ENCODE measurements around the gene PSMD12.
"Not testable (repeated sequence)": the region's sequence is repeated elsewhere in the genome, so short reads cannot be mapped to it uniquely, and the experiment has no call there.

The PSMD12 gene

GRCh38 chr17:67366193-67367157 lies at the start of gene PSMD12:
Gene PSMD12 (minus strand): TSS chr17:67366577. CDS start chr17:67366519, 58 bp downstream.
- DNase-seq (ENCODE audit: low spot score): peak; percentile 91

- no peak for DNase-seq (ENCODE audit: low spot score)
Measured at GRCh38 chr17:67415291-67415690, 48.9 kb upstream of the PSMD12 start.

GRCh38 chr17:67414559-67414958 lies 48.2 kb upstream of the PSMD12 start:
- DNase-seq (ENCODE audit: low spot score): no peak

GRCh38 chr17:67414130-67414529 lies 47.8 kb upstream of the PSMD12 start:
- DNase-seq (ENCODE audit: low spot score): no peak

- no peak for DNase-seq (ENCODE audit: low spot score)
Measured at GRCh38 chr17:67413388-67413787, 47.0 kb upstream of the PSMD12 start.

GRCh38 chr17:67412941-67413340 lies 46.6 kb upstream of the PSMD12 start:
- DNase-seq (ENCODE audit: low spot score): no peak

- no peak for DNase-seq (ENCODE audit: low spot score)
Measured at GRCh38 chr17:67412032-67412431, 45.7 kb upstream of the PSMD12 start.

- no peak for DNase-seq (ENCODE audit: low spot score)
Measured at GRCh38 chr17:67411397-67411796, 45.0 kb upstream of the PSMD12 start.

GRCh38 chr17:67408455-67408830 lies 42.1 kb upstream of the PSMD12 start:
- DNase-seq (ENCODE audit: low spot score): not testable (repeated sequence)

GRCh38 chr17:67403483-67403882 lies 37.1 kb upstream of the PSMD12 start:
- no peak for DNase-seq (ENCODE audit: low spot score)

- DNase-seq (ENCODE audit: low spot score): no peak
Measured at GRCh38 chr17:67403065-67403464, 36.7 kb upstream of the PSMD12 start.

GRCh38 chr17:67401598-67402504 lies 35.5 kb upstream of the PSMD12 start:
- no peak for DNase-seq (ENCODE audit: low spot score)

- DNase-seq (ENCODE audit: low spot score): no peak
Measured at GRCh38 chr17:67401106-67401505, 34.7 kb upstream of the PSMD12 start.

- DNase-seq (ENCODE audit: low spot score): peak; percentile 44
Measured at GRCh38 chr17:67400193-67400592, 33.8 kb upstream of the PSMD12 start.

GRCh38 chr17:67399676-67400075 lies 33.3 kb upstream of the PSMD12 start:
- DNase-seq (ENCODE audit: low spot score): no peak

- DNase-seq (ENCODE audit: low spot score): no peak
Measured at GRCh38 chr17:67393809-67394397, 27.5 kb upstream of the PSMD12 start.

- no peak for DNase-seq (ENCODE audit: low spot score)
Measured at GRCh38 chr17:67392111-67392510, 25.7 kb upstream of the PSMD12 start.

- peak; percentile 70 for DNase-seq (ENCODE audit: low spot score)
Measured at GRCh38 chr17:67390646-67391361, 24.4 kb upstream of the PSMD12 start.

- DNase-seq (ENCODE audit: low spot score): no peak
Measured at GRCh38 chr17:67390006-67390645, 23.7 kb upstream of the PSMD12 start.

GRCh38 chr17:67388986-67389385 lies 22.6 kb upstream of the PSMD12 start:
- DNase-seq (ENCODE audit: low spot score): no peak

- not testable (repeated sequence) for DNase-seq (ENCODE audit: low spot score)
Measured at GRCh38 chr17:67388536-67388935, 22.2 kb upstream of the PSMD12 start.

All from CD4-positive, alpha-beta T cell treated with Interleukin-6 at 100 ng/mL for 8 hours (primary cell).